Neural cell (in vitro differentiated cells): ENCODE data around the gene WDFY1.

ENCODE experiments used
- POLR2AphosphoS5 ChIP-seq: IDR thresholded peaks from 2 replicates; pipeline ENCODE4 v1.6.1; 2012
- TF ChIP-seq, protein P1 (sequence below): fragments of 450-650 bp; IDR thresholded peaks from 2 replicates; pipeline ENCODE4 v1.5.1; 2014; ENCODE audit warnings: antibody characterized with exemption, mild to moderate bottlenecking, moderate library complexity; ENCODE audit not compliant: poor library complexity, severe bottlenecking

DNA sequence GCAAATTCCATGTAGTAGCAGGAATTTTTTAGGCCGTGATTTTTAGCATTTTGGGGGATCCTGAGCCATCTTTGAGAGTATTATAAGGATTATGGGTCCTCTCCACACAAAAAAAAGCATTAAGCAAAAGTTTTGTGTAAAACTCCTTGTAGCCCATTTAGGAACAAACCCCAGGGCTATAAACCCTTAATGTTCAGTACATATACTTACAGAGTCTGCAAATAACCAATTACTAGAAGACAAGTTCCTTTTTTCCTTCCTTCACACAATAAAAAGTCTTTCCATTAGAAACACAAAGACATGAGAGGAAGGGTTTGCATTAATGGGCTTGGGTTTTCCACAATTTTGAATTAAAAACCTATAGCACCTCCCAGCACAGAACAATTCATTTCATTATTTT lies 44.6 kb downstream of the WDFY1 start:
- TF ChIP-seq, protein P1, sequence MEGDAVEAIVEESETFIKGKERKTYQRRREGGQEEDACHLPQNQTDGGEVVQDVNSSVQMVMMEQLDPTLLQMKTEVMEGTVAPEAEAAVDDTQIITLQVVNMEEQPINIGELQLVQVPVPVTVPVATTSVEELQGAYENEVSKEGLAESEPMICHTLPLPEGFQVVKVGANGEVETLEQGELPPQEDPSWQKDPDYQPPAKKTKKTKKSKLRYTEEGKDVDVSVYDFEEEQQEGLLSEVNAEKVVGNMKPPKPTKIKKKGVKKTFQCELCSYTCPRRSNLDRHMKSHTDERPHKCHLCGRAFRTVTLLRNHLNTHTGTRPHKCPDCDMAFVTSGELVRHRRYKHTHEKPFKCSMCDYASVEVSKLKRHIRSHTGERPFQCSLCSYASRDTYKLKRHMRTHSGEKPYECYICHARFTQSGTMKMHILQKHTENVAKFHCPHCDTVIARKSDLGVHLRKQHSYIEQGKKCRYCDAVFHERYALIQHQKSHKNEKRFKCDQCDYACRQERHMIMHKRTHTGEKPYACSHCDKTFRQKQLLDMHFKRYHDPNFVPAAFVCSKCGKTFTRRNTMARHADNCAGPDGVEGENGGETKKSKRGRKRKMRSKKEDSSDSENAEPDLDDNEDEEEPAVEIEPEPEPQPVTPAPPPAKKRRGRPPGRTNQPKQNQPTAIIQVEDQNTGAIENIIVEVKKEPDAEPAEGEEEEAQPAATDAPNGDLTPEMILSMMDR, result no peak
- no peak for TF ChIP-seq POLR2AphosphoS5
